Testis (tissue), 3 donors: Measurements from ENCODE around the gene TMEM120B. TPM values are rescaled to one million over a fixed set of nuclear protein-coding genes. Genes with fewer than 3 reads are reported as not detected.

Experiments
- DNase-seq: peaks from one replicate; pipeline ENCODE4 v3.0.0-alpha.2; 2019
- H3K27ac ChIP-seq, 2 donors: fragments of 200-600 bp; sonication (generic); one replicate each; pipeline ENCODE4 v1.5.1; 2019
- H3K27me3 ChIP-seq: fragments of 200-600 bp; sonication (generic); one replicate; pipeline ENCODE4 v1.5.1; 2019
- H3K36me3 ChIP-seq: fragments of 200-600 bp; sonication (generic); one replicate; pipeline ENCODE4 v1.5.1; 2017; ENCODE audit warnings: low read depth; ENCODE audit errors: missing control alignments
- H3K4me1 ChIP-seq: fragments of 200-600 bp; sonication (generic); one replicate; pipeline ENCODE4 v1.5.1; 2019
- H3K4me3 ChIP-seq, 2 donors: fragments of 200-600 bp; sonication (generic); one replicate each; pipeline ENCODE4 v1.5.1; 2017 to 2019
- H3K9me3 ChIP-seq: fragments of 200-600 bp; sonication (generic); one replicate; pipeline ENCODE4 v1.5.1; 2017
- POLR2A ChIP-seq: fragments of 450-650 bp; IDR thresholded peaks from one replicate; pipeline ENCODE4 v1.6.1; 2017; ENCODE audit warnings: antibody characterized with exemption, mild to moderate bottlenecking, moderate library complexity
- WGBS, 2 donors: methylation state at CpG; one replicate each; pipeline ENCODE4 v1.1.5; 2018; 5-methylcytosine and 5-hydroxymethylcytosine counted together
- intact Hi-C: fragments of 100-400 bp; cut with DNase I; formaldehyde crosslinking; loops from one replicate; pipeline ENCODE4 v1.15.1; 2023; ENCODE audit warnings: low total_unique reads
- polyA plus RNA-seq: library from polyadenylated mRNA; stranded (reverse); fragments of 350-450 nt; fragmentation: Illumina TruSeq; extraction: RNeasy Lipid Tissue Mini Kit (QIAGEN cat#74804); gene quantifications from one replicate; pipeline ENCODE4 v1.2.3, GENCODE V29; 2014; ENCODE audit warnings: low read depth, low replicate concordance; ENCODE audit not compliant: insufficient read depth
- total RNA-seq, 2 donors: library from RNA; depleted of rRNA; stranded (reverse); fragments of >200 nt; gene quantifications; one replicate each; pipeline ENCODE4 v1.2.3, GENCODE V29; 2016
- TF ChIP-seq, protein P1 (sequence below), 3 experiments: fragments of 450-650 bp in 2 of 3; fragments of 200-600 bp in 1 of 3; sonication (generic) in 1 of 3; IDR thresholded peaks; one replicate each; pipeline ENCODE4 v1.5.1; 2016 to 2019; ENCODE audit warnings: antibody characterized with exemption in 3 of 3, mild to moderate bottlenecking in 2 of 3, moderate library complexity in 1 of 3

The TMEM120B gene
- total and polyA plus RNA-seq, 3 donors from 2014 or later: 4.9 to 17.2 (median 16.9) TPM

- DNase-seq: no peak
- H3K4me1 ChIP-seq: no peaks in the 10 kb centered on the region
- no peak overlapping the region for H3K4me3 ChIP-seq
- H3K27ac ChIP-seq: no peak overlapping the region
- TF ChIP-seq, protein P1, sequence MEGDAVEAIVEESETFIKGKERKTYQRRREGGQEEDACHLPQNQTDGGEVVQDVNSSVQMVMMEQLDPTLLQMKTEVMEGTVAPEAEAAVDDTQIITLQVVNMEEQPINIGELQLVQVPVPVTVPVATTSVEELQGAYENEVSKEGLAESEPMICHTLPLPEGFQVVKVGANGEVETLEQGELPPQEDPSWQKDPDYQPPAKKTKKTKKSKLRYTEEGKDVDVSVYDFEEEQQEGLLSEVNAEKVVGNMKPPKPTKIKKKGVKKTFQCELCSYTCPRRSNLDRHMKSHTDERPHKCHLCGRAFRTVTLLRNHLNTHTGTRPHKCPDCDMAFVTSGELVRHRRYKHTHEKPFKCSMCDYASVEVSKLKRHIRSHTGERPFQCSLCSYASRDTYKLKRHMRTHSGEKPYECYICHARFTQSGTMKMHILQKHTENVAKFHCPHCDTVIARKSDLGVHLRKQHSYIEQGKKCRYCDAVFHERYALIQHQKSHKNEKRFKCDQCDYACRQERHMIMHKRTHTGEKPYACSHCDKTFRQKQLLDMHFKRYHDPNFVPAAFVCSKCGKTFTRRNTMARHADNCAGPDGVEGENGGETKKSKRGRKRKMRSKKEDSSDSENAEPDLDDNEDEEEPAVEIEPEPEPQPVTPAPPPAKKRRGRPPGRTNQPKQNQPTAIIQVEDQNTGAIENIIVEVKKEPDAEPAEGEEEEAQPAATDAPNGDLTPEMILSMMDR (IDR thresholded peaks at IDR 0.05): no peak
- TF ChIP-seq POLR2A: no peak
- 79 to 89% methylated on average over 9 to 35 of the region's 36 CpGs for WGBS, 2 donors
- no peaks in the 10 kb centered on the region for H3K36me3 ChIP-seq
- H3K27me3 ChIP-seq: no peaks in the 10 kb centered on the region
- intact Hi-C loops: no loop called here
- H3K9me3 ChIP-seq: no peaks in the 10 kb centered on the region
These were observed 110.7 kb downstream of the TMEM120B start for GRCh38 chr12:121823101-121823726.

GRCh38 chr12:121823727-121824115 is 111.2 kb downstream of the TMEM120B start:
- WGBS, 2 donors: 80 to 85% methylated on average over 5 to 11 of the region's 12 CpGs
- intact Hi-C loops: no loop called here

DNA sequence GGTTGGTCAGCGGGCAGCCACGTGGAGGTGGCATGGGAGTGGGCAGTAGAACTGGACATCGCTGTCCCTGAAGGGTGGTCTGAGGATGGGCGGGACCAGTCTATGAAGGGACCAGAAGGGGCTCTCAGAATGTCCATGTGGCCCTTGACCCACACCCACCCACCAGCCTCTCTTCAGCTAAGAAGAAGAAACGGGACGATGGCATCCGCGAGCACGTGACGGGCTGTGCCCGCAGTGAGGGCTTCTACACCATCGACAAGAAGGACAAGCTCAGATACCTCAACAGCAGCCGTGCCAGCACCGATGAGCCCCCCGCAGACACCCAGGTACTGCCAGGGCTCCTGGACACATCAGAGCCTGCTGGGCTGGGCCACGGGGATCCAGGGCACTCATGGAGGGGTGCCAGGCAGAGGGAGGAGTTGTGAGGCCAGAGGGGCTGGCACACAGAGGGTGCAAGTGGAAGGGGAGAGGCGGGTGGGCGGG is 112.5 kb downstream of the TMEM120B start:
- no peak for DNase-seq
- no peaks in the 10 kb centered on the region for H3K27me3 ChIP-seq
- no peaks in the 10 kb centered on the region for H3K4me1 ChIP-seq
- no peaks in the 10 kb centered on the region for H3K9me3 ChIP-seq
- H3K36me3 ChIP-seq: no peaks in the 10 kb centered on the region
- TF ChIP-seq POLR2A: no peak
- TF ChIP-seq, protein P1 (IDR thresholded peaks at IDR 0.05): no peak
- no peak overlapping the region for H3K4me3 ChIP-seq
- intact Hi-C loops: no loop called here
- H3K27ac ChIP-seq: no peak overlapping the region
- 83 to 95% methylated on average over 15 to 18 of the region's 18 CpGs for WGBS, 2 donors

More at GRCh38 chr12:121823727-121824115, 111.2 kb downstream of the TMEM120B start:
- Histone ChIP-seq H3K36me3 (no peaks in the 10 kb centered on the region), H3K9me3 (no peaks in the 10 kb centered on the region), H3K4me3 (no peak overlapping the region), H3K4me1 (no peaks in the 10 kb centered on the region), H3K27me3 (no peaks in the 10 kb centered on the region), H3K27ac (no peak overlapping the region)
- no peak for TF ChIP-seq POLR2A
- TF ChIP-seq, protein P1 (IDR thresholded peaks at IDR 0.05): no peak
- DNase-seq: no peak

GRCh38 chr12:121826318-121827150 is 114.0 kb downstream of the TMEM120B start:
- Histone ChIP-seq H3K36me3 (no peaks in the 10 kb centered on the region), H3K27ac (no peak overlapping the region), H3K4me3 (no peak overlapping the region), H3K27me3 (no peaks in the 10 kb centered on the region), H3K9me3 (no peaks in the 10 kb centered on the region), H3K4me1 (no peaks in the 10 kb centered on the region)
- DNase-seq: no peak
- TF ChIP-seq, protein P1 (IDR thresholded peaks at IDR 0.05): no peak
- 89 to 92% methylated on average over 18 of the region's 18 CpGs for WGBS, 2 donors
- intact Hi-C loops: no loop called here
